H9 (cell line): ENCODE results near the gene ADAT3. TPM values are rescaled to one million over a fixed set of nuclear protein-coding genes. Genes with fewer than 3 reads are reported as not detected.

ENCODE experiments used
- DNase-seq: peaks from one replicate; pipeline ENCODE4 v3.0.0-alpha.2; 2017
- H2AFZ ChIP-seq: one replicate; pipeline ENCODE4 v1.6.1; 2013; ENCODE audit warnings: mild to moderate bottlenecking, low read length, control low read depth, moderate library complexity
- H2AK5ac ChIP-seq: 2 replicates; pipeline ENCODE4 v1.6.1; 2013; ENCODE audit warnings: low read length, control low read depth, mixed read lengths; ENCODE audit not compliant: insufficient read length
- H2BK120ac ChIP-seq: one replicate; pipeline ENCODE4 v1.6.1; 2013; ENCODE audit warnings: low read depth, mild to moderate bottlenecking, low read length, control low read depth, inconsistent platforms; ENCODE audit not compliant: poor library complexity, severe bottlenecking
- H2BK12ac ChIP-seq: 2 replicates; pipeline ENCODE4 v1.6.1; 2013; ENCODE audit warnings: low read length, control low read depth, mixed read lengths, low read depth; ENCODE audit not compliant: insufficient read length
- H2BK15ac ChIP-seq: 2 replicates; pipeline ENCODE4 v1.6.1; 2013; ENCODE audit warnings: low read depth, low read length, control low read depth
- H2BK20ac ChIP-seq: one replicate; pipeline ENCODE4 v1.6.1; 2013; ENCODE audit warnings: low read depth, mild to moderate bottlenecking, low read length, control low read depth, inconsistent platforms; ENCODE audit not compliant: poor library complexity, severe bottlenecking
- H2BK5ac ChIP-seq: 2 replicates; pipeline ENCODE4 v1.6.1; 2013; ENCODE audit warnings: low read length, control low read depth, mixed read lengths; ENCODE audit not compliant: insufficient read length
- H3K14ac ChIP-seq: 2 replicates; pipeline ENCODE4 v1.6.1; 2013; ENCODE audit warnings: low read length, control low read depth; ENCODE audit not compliant: insufficient read depth
- H3K18ac ChIP-seq: 2 replicates; pipeline ENCODE4 v1.6.1; 2013; ENCODE audit warnings: low read depth, mild to moderate bottlenecking, mixed read lengths, low read length, control low read depth; ENCODE audit not compliant: insufficient read length
- H3K23ac ChIP-seq: 2 replicates; pipeline ENCODE4 v1.6.1; 2013; ENCODE audit warnings: low read length, control low read depth, mixed read lengths, low read depth; ENCODE audit not compliant: insufficient read length
- H3K23me2 ChIP-seq: 2 replicates; pipeline ENCODE4 v1.6.1; 2013; ENCODE audit warnings: low read depth, mild to moderate bottlenecking, mixed read lengths, low read length, control low read depth; ENCODE audit not compliant: insufficient read length, poor library complexity, severe bottlenecking
- H3K27ac ChIP-seq: 2 replicates; pipeline ENCODE4 v1.5.1; 2013; ENCODE audit warnings: low read length, control low read depth, mixed read lengths, low read depth; ENCODE audit not compliant: insufficient read length
- H3K27me3 ChIP-seq: 2 replicates; pipeline ENCODE4 v1.6.1; 2013; ENCODE audit warnings: low read length, control low read depth, inconsistent platforms; ENCODE audit not compliant: insufficient read depth
- H3K4ac ChIP-seq: 2 replicates; pipeline ENCODE4 v1.6.1; 2013; ENCODE audit warnings: low read depth, mild to moderate bottlenecking, control low read depth, inconsistent platforms, low read length, moderate library complexity
- H3K4me1 ChIP-seq: 2 replicates; pipeline ENCODE4 v1.6.1; 2013; ENCODE audit warnings: low read length, control low read depth, inconsistent platforms; ENCODE audit not compliant: insufficient read depth
- H3K4me2 ChIP-seq: 2 replicates; pipeline ENCODE4 v1.6.1; 2013; ENCODE audit warnings: low read length, control low read depth, mixed read lengths; ENCODE audit not compliant: insufficient read length, insufficient read depth
- H3K56ac ChIP-seq: 2 replicates; pipeline ENCODE4 v1.6.1; 2013; ENCODE audit warnings: low read depth, mild to moderate bottlenecking, mixed read lengths, low read length, control low read depth; ENCODE audit not compliant: insufficient read length
- H3K79me1 ChIP-seq: 2 replicates; pipeline ENCODE4 v1.6.1; 2013; ENCODE audit warnings: low read depth, mild to moderate bottlenecking, moderate library complexity, low read length, control low read depth, inconsistent platforms; ENCODE audit not compliant: insufficient read depth, poor library complexity, severe bottlenecking
- H3K79me2 ChIP-seq: 2 replicates; pipeline ENCODE4 v1.6.1; 2013; ENCODE audit warnings: low read length, control low read depth, inconsistent platforms; ENCODE audit not compliant: insufficient read depth
- H3K9ac ChIP-seq: 2 replicates; pipeline ENCODE4 v1.6.1; 2013; ENCODE audit warnings: low read length, control low read depth, mixed read lengths; ENCODE audit not compliant: insufficient read length; ENCODE audit errors: extremely low read depth
- H3K9me3 ChIP-seq: one replicate; pipeline ENCODE4 v1.6.1; 2013; ENCODE audit warnings: low read depth, low read length, inconsistent platforms; ENCODE audit not compliant: control insufficient read depth
- H3T11ph ChIP-seq: one replicate; pipeline ENCODE4 v1.6.1; 2013; ENCODE audit warnings: mild to moderate bottlenecking, low read length, control low read depth, inconsistent platforms
- H4K20me1 ChIP-seq: one replicate; pipeline ENCODE4 v1.6.1; 2013; ENCODE audit not compliant: control insufficient read depth, insufficient read length, insufficient read depth
- H4K5ac ChIP-seq: 2 replicates; pipeline ENCODE4 v1.6.1; 2013; ENCODE audit warnings: low read depth, mild to moderate bottlenecking, mixed read lengths, low read length, control low read depth; ENCODE audit not compliant: insufficient read length
- H4K8ac ChIP-seq: replicated peaks from 2 replicates; pipeline ENCODE4 v1.6.1; 2013; ENCODE audit warnings: low read length, control low read depth, mixed read lengths, low read depth; ENCODE audit not compliant: insufficient read length
- H4K91ac ChIP-seq: 2 replicates; pipeline ENCODE4 v1.6.1; 2013; ENCODE audit warnings: low read depth, mild to moderate bottlenecking, moderate library complexity, mixed read lengths, low read length, control low read depth; ENCODE audit not compliant: insufficient read length
- H3K27ac Mint-ChIP-seq, 3 experiments: 2 replicates in 2 of 3; 3 replicates in 1 of 3; pipeline ENCODE4 v1.8.0; 2020 to 2021; ENCODE audit warnings: mixed read lengths in 3 of 3, mild to moderate bottlenecking in 1 of 3, moderate library complexity in 1 of 3
- H3K27me3 Mint-ChIP-seq: 2 replicates; pipeline ENCODE4 v1.8.0; 2021; ENCODE audit warnings: low read depth, mild to moderate bottlenecking, moderate library complexity, mixed read lengths
- H3K36me3 Mint-ChIP-seq, 3 experiments: 2 replicates in 2 of 3; 3 replicates in 1 of 3; pipeline ENCODE4 v1.8.0; 2020 to 2021; ENCODE audit warnings: low read depth in 3 of 3, mixed read lengths in 3 of 3; ENCODE audit not compliant: insufficient read depth in 1 of 3
- H3K4me1 Mint-ChIP-seq, 2 experiments: 2 replicates each; pipeline ENCODE4 v1.8.0; 2020; ENCODE audit warnings: mixed read lengths in 2 of 2
- H3K4me3 Mint-ChIP-seq, 2 experiments: 2 replicates in 1 of 2; 3 replicates in 1 of 2; pipeline ENCODE4 v1.8.0; 2020 to 2021; ENCODE audit warnings: mild to moderate bottlenecking in 2 of 2, mixed read lengths in 2 of 2, moderate library complexity in 1 of 2
- H3K9me3 Mint-ChIP-seq, 2 experiments: 2 replicates in 1 of 2; 3 replicates in 1 of 2; pipeline ENCODE4 v1.8.0; 2020; ENCODE audit warnings: mild to moderate bottlenecking in 2 of 2, mixed read lengths in 2 of 2, moderate library complexity in 1 of 2
- CTCF ChIP-seq: fragments of 200-600 bp; sonication (generic); conservative IDR thresholded peaks from 3 replicates; pipeline ENCODE4 v1.8.0; 2021; ENCODE audit warnings: antibody characterized with exemption, mild to moderate bottlenecking
- WGBS: extraction: QIAGEN DNeasy Blood & Tissue Kit; methylation state at CpG from one replicate; pipeline ENCODE4 v1.1.7; 2013; ENCODE audit warnings: missing lambda C conversion rate, low lambda C conversion rate, mixed read lengths; ENCODE audit not compliant: insufficient read length; ENCODE audit errors: extremely low coverage; 5-methylcytosine and 5-hydroxymethylcytosine counted together
- total RNA-seq: library from RNA; stranded (reverse); gene quantifications from 2 replicates; pipeline ENCODE4 v1.2.1, GENCODE V29; 2021

The ADAT3 gene
- total RNA-seq, 1 experiment from 2014 or later, result 12.2 TPM

GRCh38 chr19:1947651-1948209 is 42.5 kb downstream of the ADAT3 start:
- Histone ChIP-seq H3K18ac (no peak overlapping the region), H3K56ac (no peak overlapping the region), H3K14ac (peak overlapping the region; percentile 31; the same call in 1 of the 2 replicates), H3K4me2 (no peak overlapping the region), H4K91ac (no peak overlapping the region), H3K79me1 (peaks cover 11% of the 10 kb centered on the region), H2AFZ (no peak overlapping the region), H2BK5ac (no peak overlapping the region), H2BK15ac (no peak overlapping the region), H4K5ac (no peak overlapping the region), H4K20me1 (no peaks in the 10 kb centered on the region), H3K9ac (no peak overlapping the region), H3K9me3 (no peaks in the 10 kb centered on the region), H3K4ac (no peak overlapping the region), H2BK120ac (no peak overlapping the region), H2BK12ac (no peak overlapping the region), H3K27me3 (no peaks in the 10 kb centered on the region), H3K23ac (no peak overlapping the region), H3K79me2 (peaks cover 57% of the 10 kb centered on the region), H4K8ac (no peak overlapping the region), H2BK20ac (no peak overlapping the region), H3K23me2 (peaks cover 5% of the 10 kb centered on the region), H2AK5ac (no peak overlapping the region), H3K27ac (no peak overlapping the region), H3T11ph (no peak overlapping the region), H3K4me1 (no peaks in the 10 kb centered on the region; the same call in 1 of the 2 replicates)
- Mint-ChIP-seq H3K27me3 (no peaks in the 10 kb centered on the region), H3K36me3 (peaks cover 16 to 27% (median 20%) of the 10 kb centered on the region in 3 experiments; a peak in 6 of 7 replicates), H3K27ac (no peak overlapping the region), H3K4me1 (peaks cover 15 to 23% of the 10 kb centered on the region in 2 experiments), H3K9me3 (no peaks in the 10 kb centered on the region), H3K4me3 (no peak overlapping the region)
- no CpG with 5 or more reads among the region's 34 CpGs for WGBS
- no peak for TF ChIP-seq CTCF
- DNase-seq, result peak; percentile 67
